HEK293 (cell line): Measurements from ENCODE around the gene TSKU.

Experiments used
- BCL6B ChIP-seq: fragments of 450-650 bp; formaldehyde crosslinking; IDR thresholded peaks from 2 replicates; pipeline ENCODE4 v1.5.1; 2017; ENCODE audit warnings: missing biosample characterization, missing genetic modification characterization
- WT1 ChIP-seq: fragments of 450-650 bp; formaldehyde crosslinking; IDR thresholded peaks from 2 replicates; pipeline ENCODE4 v1.5.1; 2016; ENCODE audit warnings: missing biosample characterization, missing genetic modification characterization
- ZNF23 ChIP-seq: fragments of 450-650 bp; formaldehyde crosslinking; IDR thresholded peaks from 2 replicates; pipeline ENCODE4 v1.5.1; 2016; ENCODE audit warnings: missing biosample characterization, missing genetic modification characterization, borderline replicate concordance
- ZNF501 ChIP-seq: fragments of 450-650 bp; formaldehyde crosslinking; IDR thresholded peaks from 2 replicates; pipeline ENCODE4 v1.5.1; 2016; ENCODE audit warnings: missing biosample characterization, missing genetic modification characterization
- TF ChIP-seq, protein P1 (sequence below): fragments of 450-650 bp; formaldehyde crosslinking; IDR thresholded peaks from 2 replicates; pipeline ENCODE4 v1.5.1; 2016; ENCODE audit warnings: missing biosample characterization, missing genetic modification characterization

GRCh38 chr11:76772100-76772782 is 10.9 kb upstream of the TSKU start:
- no peak for TF ChIP-seq ZNF501
- TF ChIP-seq ZNF23 (tag by site-specific recombination): no peak
- TF ChIP-seq, protein P1, sequence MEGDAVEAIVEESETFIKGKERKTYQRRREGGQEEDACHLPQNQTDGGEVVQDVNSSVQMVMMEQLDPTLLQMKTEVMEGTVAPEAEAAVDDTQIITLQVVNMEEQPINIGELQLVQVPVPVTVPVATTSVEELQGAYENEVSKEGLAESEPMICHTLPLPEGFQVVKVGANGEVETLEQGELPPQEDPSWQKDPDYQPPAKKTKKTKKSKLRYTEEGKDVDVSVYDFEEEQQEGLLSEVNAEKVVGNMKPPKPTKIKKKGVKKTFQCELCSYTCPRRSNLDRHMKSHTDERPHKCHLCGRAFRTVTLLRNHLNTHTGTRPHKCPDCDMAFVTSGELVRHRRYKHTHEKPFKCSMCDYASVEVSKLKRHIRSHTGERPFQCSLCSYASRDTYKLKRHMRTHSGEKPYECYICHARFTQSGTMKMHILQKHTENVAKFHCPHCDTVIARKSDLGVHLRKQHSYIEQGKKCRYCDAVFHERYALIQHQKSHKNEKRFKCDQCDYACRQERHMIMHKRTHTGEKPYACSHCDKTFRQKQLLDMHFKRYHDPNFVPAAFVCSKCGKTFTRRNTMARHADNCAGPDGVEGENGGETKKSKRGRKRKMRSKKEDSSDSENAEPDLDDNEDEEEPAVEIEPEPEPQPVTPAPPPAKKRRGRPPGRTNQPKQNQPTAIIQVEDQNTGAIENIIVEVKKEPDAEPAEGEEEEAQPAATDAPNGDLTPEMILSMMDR (tag by site-specific recombination): no peak
- no peak for TF ChIP-seq BCL6B (tag by site-specific recombination)
- TF ChIP-seq WT1 (tag by site-specific recombination): no peak
